Measurements from ENCODE around the gene FAM20B. TPM values are rescaled to one million over a fixed set of nuclear protein-coding genes. Genes with fewer than 3 reads are reported as not detected.

Gene FAM20B
- total RNA-seq, 4 donors from 2014 or later = 16.3 to 27.3 (median 18.7) TPM

- H3K27ac ChIP-seq = peak overlapping the region in 3 of 4 donors; percentile 11 to 69 (median 48)
- WGBS, 2 donors = 65 to 90% methylated on average over 4 of the region's 4 CpGs
- H3K4me1 ChIP-seq = peaks cover 0 to 41% (median 13%) of the 10 kb centered on the region in 3 donors
- H3K36me3 ChIP-seq = peaks cover 0 to 100% (median 31%) of the 10 kb centered on the region in 3 donors
- H3K4me3 ChIP-seq = no peak overlapping the region
- no peaks in the 10 kb centered on the region for H3K27me3 ChIP-seq
- intact Hi-C loops (cut with DNase I) = no loop called here
- H3K9me3 ChIP-seq = no peaks in the 10 kb centered on the region
- no peak for TF ChIP-seq CTCF (IDR thresholded peaks at IDR 0.05)
- TF ChIP-seq POLR2A (IDR thresholded peaks at IDR 0.05) = no peak
- DNase-seq = no peak
Measured at GRCh38 chr1:179090923-179091322, 65.2 kb downstream of the FAM20B start.

- Histone ChIP-seq H3K36me3 (peaks cover 0 to 100% (median 30%) of the 10 kb centered on the region in 3 donors), H3K4me3 (no peak overlapping the region), H3K4me1 (peaks cover 0 to 41% (median 13%) of the 10 kb centered on the region in 3 donors), H3K27me3 (no peaks in the 10 kb centered on the region), H3K27ac (peak overlapping the region in 2 of 4 donors; percentile 48 to 69), H3K9me3 (no peaks in the 10 kb centered on the region)
- no peak for TF ChIP-seq CTCF (IDR thresholded peaks at IDR 0.05)
- TF ChIP-seq POLR2A (IDR thresholded peaks at IDR 0.05) = no peak
- no peak for DNase-seq
- no CpG with 5 or more reads among the region's 5 CpGs for WGBS, 2 donors
- intact Hi-C loops (cut with DNase I) = no loop called here
Measured at GRCh38 chr1:179091691-179092165, 66.0 kb downstream of the FAM20B start.

GRCh38 chr1:179092896-179093461, 67.3 kb downstream of the FAM20B start:
- intact Hi-C loops (cut with DNase I) = no loop called here
- DNase-seq = no peak
- 85 to 89% methylated on average over 9 of the region's 9 CpGs for WGBS, 2 donors
- H3K27me3 ChIP-seq = no peaks in the 10 kb centered on the region
- no peak overlapping the region for H3K27ac ChIP-seq
- H3K4me1 ChIP-seq = peaks cover 0 to 33% (median 13%) of the 10 kb centered on the region in 3 donors
- peaks cover 4 to 100% (median 30%) of the 10 kb centered on the region in 3 donors for H3K36me3 ChIP-seq
- no peak overlapping the region for H3K4me3 ChIP-seq
- TF ChIP-seq POLR2A (IDR thresholded peaks at IDR 0.05) = no peak
- TF ChIP-seq CTCF (IDR thresholded peaks at IDR 0.05) = no peak
- H3K9me3 ChIP-seq = no peaks in the 10 kb centered on the region

- no peak for TF ChIP-seq CTCF (IDR thresholded peaks at IDR 0.05)
- Histone ChIP-seq H3K9me3 (no peaks in the 10 kb centered on the region), H3K4me1 (peaks cover 0 to 33% (median 13%) of the 10 kb centered on the region in 3 donors), H3K4me3 (no peak overlapping the region), H3K27ac (peak overlapping the region in 1 of 4 donors; percentile 28), H3K36me3 (peaks cover 4 to 84% (median 19%) of the 10 kb centered on the region in 3 donors), H3K27me3 (no peaks in the 10 kb centered on the region)
- intact Hi-C loops (cut with DNase I) = no loop called here
- WGBS, 2 donors = 51% methylated on average over 2 of the region's 5 CpGs; no CpG with 5 or more reads in 1 of the 2 donors
- no peak for DNase-seq
Measured at GRCh38 chr1:179094818-179095217, 69.1 kb downstream of the FAM20B start.

GRCh38 chr1:179095377-179095776, 69.7 kb downstream of the FAM20B start:
- no peak for DNase-seq
- 72 to 85% methylated on average over 4 of the region's 4 CpGs for WGBS, 2 donors
- Histone ChIP-seq H3K9me3 (no peaks in the 10 kb centered on the region), H3K27me3 (no peaks in the 10 kb centered on the region), H3K4me1 (peaks cover 0 to 27% (median 13%) of the 10 kb centered on the region in 3 donors), H3K27ac (peak overlapping the region in 1 of 4 donors; percentile 28), H3K4me3 (no peak overlapping the region), H3K36me3 (peaks cover 4 to 79% (median 16%) of the 10 kb centered on the region in 3 donors)
- intact Hi-C loops (cut with DNase I) = no loop called here
- TF ChIP-seq POLR2A (IDR thresholded peaks at IDR 0.05) = no peak
- no peak for TF ChIP-seq CTCF (IDR thresholded peaks at IDR 0.05)
